GM12873 (cell line): ENCODE measurements around the gene CTSF.

ENCODE experiments used
- TF ChIP-seq, protein P1 (sequence below): IDR thresholded peaks from 2 replicates; pipeline ENCODE4 v1.5.1; 2012; ENCODE audit warnings: low read depth, mild to moderate bottlenecking, moderate library complexity, low read length, control low read depth; ENCODE audit not compliant: insufficient read depth; ENCODE audit errors: missing control alignments

CTSF gene

DNA sequence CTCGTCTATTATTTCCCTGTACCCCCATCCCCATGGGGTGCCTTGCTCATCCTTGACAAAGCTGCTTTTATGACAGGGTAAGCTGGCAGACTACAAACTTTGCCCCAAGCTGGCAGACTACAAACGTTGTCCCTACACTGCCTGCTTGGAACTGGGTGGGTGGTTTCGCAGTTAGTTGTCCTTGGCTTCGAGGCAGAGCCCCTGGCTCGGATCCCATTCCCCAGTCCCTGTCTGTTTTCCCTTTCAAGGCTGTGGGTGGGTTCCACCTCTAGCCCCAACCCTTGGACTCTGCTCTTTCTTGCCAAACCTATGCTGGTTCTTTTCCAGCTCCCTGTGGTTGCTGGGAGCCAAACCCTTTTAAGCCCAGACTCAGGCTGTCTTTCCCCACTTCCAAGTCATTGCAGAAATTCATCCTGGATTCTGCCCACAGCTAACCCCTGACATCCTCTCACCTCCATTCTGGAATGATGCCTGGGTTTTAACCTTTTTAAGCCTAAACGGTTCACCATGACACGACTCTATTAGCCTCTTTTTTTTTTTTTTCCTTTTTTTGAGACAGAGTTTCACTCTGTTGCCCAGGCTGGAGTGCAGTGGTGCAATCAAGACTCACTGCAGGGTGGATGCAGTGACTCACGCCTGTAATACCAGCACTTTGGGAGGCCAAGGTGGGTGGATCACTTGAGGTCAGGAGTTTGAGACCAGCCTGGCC is 38.9 kb upstream of the CTSF start:
- TF ChIP-seq, protein P1, sequence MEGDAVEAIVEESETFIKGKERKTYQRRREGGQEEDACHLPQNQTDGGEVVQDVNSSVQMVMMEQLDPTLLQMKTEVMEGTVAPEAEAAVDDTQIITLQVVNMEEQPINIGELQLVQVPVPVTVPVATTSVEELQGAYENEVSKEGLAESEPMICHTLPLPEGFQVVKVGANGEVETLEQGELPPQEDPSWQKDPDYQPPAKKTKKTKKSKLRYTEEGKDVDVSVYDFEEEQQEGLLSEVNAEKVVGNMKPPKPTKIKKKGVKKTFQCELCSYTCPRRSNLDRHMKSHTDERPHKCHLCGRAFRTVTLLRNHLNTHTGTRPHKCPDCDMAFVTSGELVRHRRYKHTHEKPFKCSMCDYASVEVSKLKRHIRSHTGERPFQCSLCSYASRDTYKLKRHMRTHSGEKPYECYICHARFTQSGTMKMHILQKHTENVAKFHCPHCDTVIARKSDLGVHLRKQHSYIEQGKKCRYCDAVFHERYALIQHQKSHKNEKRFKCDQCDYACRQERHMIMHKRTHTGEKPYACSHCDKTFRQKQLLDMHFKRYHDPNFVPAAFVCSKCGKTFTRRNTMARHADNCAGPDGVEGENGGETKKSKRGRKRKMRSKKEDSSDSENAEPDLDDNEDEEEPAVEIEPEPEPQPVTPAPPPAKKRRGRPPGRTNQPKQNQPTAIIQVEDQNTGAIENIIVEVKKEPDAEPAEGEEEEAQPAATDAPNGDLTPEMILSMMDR = no peak

GRCh38 chr11:66604155-66604554 is 35.7 kb upstream of the CTSF start:
- TF ChIP-seq, protein P1 = no peak

- TF ChIP-seq, protein P1 = no peak
These were observed 34.7 kb upstream of the CTSF start for GRCh38 chr11:66603072-66603471.

- TF ChIP-seq, protein P1 = no peak
These were observed 32.3 kb upstream of the CTSF start for GRCh38 chr11:66600631-66601233.

- TF ChIP-seq, protein P1 = no peak
These were observed 31.8 kb upstream of the CTSF start for GRCh38 chr11:66600219-66600618.

DNA sequence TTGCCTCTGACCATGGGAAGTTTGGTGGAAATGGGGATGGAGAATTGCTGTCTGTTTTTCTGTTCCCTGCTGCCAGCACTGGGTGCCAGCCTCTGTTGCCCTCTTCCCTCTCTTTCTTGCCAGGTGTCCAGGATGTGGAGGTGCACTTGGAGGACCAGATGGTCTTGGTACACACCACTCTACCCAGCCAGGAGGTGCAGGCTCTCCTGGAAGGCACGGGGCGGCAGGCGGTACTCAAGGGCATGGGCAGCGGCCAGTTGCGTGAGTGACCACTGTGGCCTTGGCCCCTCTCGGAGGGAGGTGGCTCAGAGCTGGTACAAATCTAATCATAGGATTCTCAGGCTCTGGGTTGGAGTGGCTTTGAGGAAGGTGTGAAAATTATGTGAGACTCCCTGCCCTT is 30.6 kb upstream of the CTSF start:
- TF ChIP-seq, protein P1 = no peak

- TF ChIP-seq, protein P1 = no peak
These were observed 27.0 kb upstream of the CTSF start for GRCh38 chr11:66595245-66595904.
